Suprapubic skin (tissue), 4 donors: ENCODE data around the gene RPTN.

Experiments used
- POLR2A ChIP-seq, 2 donors: fragments of 450-650 bp; IDR thresholded peaks; one replicate each; pipeline ENCODE4 v1.6.1; 2017; ENCODE audit warnings: antibody characterized with exemption in 2 of 2, mild to moderate bottlenecking in 2 of 2, moderate library complexity in 2 of 2
- POLR2AphosphoS5 ChIP-seq, 3 donors: sonication (generic); formaldehyde crosslinking; IDR thresholded peaks; one replicate each; pipeline ENCODE4 v1.6.1; 2017; ENCODE audit warnings: antibody characterized with exemption in 3 of 3
- TF ChIP-seq, protein P1 (sequence below), 2 donors: fragments of 200-600 bp in 1 of 2; fragments of 450-650 bp in 1 of 2; sonication (generic) in 1 of 2; IDR thresholded peaks; one replicate each; pipeline ENCODE4 v1.5.1; 2016 to 2019; ENCODE audit warnings: antibody characterized with exemption in 2 of 2, mild to moderate bottlenecking in 1 of 2, moderate library complexity in 1 of 2

DNA sequence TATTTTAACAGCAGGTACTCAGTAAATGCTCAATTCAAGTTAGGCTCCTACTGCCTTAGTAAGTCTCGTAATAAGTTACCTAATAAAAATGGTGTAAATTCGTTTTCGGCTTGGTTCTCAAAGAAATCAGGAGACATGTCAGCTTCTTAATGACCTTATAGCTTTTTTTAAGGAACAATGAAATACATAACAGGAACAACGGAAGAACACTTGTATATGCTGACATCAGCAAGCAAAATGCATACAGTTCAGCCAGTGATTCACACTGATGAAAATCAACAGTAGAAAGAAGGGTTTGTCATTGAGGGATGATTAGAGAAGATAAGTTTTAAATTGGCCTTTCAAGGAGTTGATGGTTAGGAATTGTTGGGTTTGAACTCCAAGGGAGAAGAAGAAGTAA, 13.3 kb downstream of the RPTN start:
- TF ChIP-seq, protein P1, sequence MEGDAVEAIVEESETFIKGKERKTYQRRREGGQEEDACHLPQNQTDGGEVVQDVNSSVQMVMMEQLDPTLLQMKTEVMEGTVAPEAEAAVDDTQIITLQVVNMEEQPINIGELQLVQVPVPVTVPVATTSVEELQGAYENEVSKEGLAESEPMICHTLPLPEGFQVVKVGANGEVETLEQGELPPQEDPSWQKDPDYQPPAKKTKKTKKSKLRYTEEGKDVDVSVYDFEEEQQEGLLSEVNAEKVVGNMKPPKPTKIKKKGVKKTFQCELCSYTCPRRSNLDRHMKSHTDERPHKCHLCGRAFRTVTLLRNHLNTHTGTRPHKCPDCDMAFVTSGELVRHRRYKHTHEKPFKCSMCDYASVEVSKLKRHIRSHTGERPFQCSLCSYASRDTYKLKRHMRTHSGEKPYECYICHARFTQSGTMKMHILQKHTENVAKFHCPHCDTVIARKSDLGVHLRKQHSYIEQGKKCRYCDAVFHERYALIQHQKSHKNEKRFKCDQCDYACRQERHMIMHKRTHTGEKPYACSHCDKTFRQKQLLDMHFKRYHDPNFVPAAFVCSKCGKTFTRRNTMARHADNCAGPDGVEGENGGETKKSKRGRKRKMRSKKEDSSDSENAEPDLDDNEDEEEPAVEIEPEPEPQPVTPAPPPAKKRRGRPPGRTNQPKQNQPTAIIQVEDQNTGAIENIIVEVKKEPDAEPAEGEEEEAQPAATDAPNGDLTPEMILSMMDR (IDR thresholded peaks at IDR 0.05): no peak
- TF ChIP-seq POLR2AphosphoS5 (IDR thresholded peaks at IDR 0.05): no peak
- TF ChIP-seq POLR2A (IDR thresholded peaks at IDR 0.05): no peak
